Activated naive CD8-positive, alpha-beta T cell treated with anti-CD3 and anti-CD28 coated beads, Interleukin-2, amount 10 ng/mL, durations not matched to agents 7 days and 5 days (primary cell): ENCODE results near the gene ERP44. TPM values are rescaled to one million over a fixed set of nuclear protein-coding genes. Genes with fewer than 3 reads are reported as not detected.
"Not testable (repeated sequence)": the region's sequence is repeated elsewhere in the genome, so short reads cannot be mapped to it uniquely, and the experiment has no call there.

Experiments
- ATAC-seq: fragments of 150-1000 bp; cut with Tn5 transposase; one replicate; pipeline ENCODE4 v1.10.0; 2021; ENCODE audit warnings: low read depth, moderate library complexity
- POLR2A ChIA-PET: fragments of 350-600 bp; sonication (Branson Sonifier 250); formaldehyde crosslinking; loops from one replicate; lab custom pipeline; 2021; ENCODE audit warnings: antibody characterized with exemption; lab: Charles Lee
- DNase-seq: peaks from one replicate; pipeline ENCODE4 v3.0.0; 2021
- H3K27ac Mint-ChIP-seq: one replicate; pipeline ENCODE4 v1.8.0; 2022; ENCODE audit warnings: mild to moderate bottlenecking, mixed read lengths
- H3K27me3 Mint-ChIP-seq: one replicate; pipeline ENCODE4 v1.8.0; 2022; ENCODE audit warnings: mild to moderate bottlenecking, moderate library complexity, mixed read lengths
- H3K36me3 Mint-ChIP-seq: one replicate; pipeline ENCODE4 v1.8.0; 2021; ENCODE audit warnings: mild to moderate bottlenecking, mixed read lengths
- H3K4me1 Mint-ChIP-seq: one replicate; pipeline ENCODE4 v1.8.0; 2021; ENCODE audit warnings: mixed read lengths
- H3K4me3 Mint-ChIP-seq: one replicate; pipeline ENCODE4 v1.8.0; 2022; ENCODE audit warnings: mild to moderate bottlenecking, moderate library complexity, mixed read lengths
- H3K9me3 Mint-ChIP-seq: one replicate; pipeline ENCODE4 v1.8.0; 2021; ENCODE audit warnings: mixed read lengths
- total RNA-seq, 2 experiments: library from RNA; stranded (reverse); gene quantifications; one replicate each; pipeline ENCODE4 v1.2.3, GENCODE V29; 2021

The ERP44 gene
- total RNA-seq, 2 experiments from 2014 or later, result 14.4 to 15.2 TPM

DNA sequence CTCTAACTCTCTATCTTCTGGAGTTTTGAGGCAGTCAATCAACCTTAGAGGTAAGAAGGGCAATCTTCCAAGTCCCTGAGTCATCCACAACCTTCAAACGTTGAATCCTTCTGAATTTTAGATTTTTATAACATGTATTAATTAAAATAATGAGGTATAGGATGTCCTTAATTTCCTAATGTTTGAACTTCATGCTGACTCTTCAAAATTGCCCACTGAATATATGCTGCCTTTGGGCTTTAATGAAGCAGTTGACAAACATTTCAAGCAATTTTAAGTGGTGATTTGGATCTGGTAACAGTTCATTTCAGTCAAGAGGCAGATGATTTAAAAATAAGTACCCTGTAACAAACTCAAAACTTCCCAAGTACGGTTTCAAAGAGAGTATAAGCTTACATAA lies 26.0 kb downstream of the ERP44 start:
- DNase-seq (no peak), ATAC-seq (no peak)
- Mint-ChIP-seq H3K4me3 (no peak overlapping the region), H3K4me1 (peaks cover 2% of the 10 kb centered on the region), H3K36me3 (peaks cover 22% of the 10 kb centered on the region), H3K9me3 (no peaks in the 10 kb centered on the region), H3K27ac (no peak overlapping the region), H3K27me3 (no peaks in the 10 kb centered on the region)
- POLR2A ChIA-PET, result no interaction called here

DNA sequence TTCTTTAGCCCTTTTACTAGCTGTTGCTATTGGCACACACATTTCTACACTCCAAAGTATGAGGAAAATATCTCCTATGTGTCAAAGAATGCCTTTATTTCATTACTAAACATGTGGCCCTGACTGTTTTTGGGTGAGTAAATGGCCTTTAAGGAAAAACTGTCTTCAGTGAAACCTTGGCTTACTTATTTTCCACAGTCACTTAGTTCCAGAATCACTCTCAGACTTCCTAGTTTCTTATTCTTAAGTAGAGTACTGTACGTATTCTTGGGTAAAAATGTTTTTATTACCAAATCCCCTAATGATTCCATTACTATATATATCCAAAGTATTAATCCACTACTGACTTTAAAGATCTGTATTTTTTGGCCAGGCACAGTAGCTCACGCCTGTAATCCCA lies 27.5 kb downstream of the ERP44 start:
- no peak overlapping the region for H3K4me3 Mint-ChIP-seq
- no peak for DNase-seq
- no peaks in the 10 kb centered on the region for H3K9me3 Mint-ChIP-seq
- H3K36me3 Mint-ChIP-seq, result peaks cover 19% of the 10 kb centered on the region
- no peak overlapping the region for H3K27ac Mint-ChIP-seq
- POLR2A ChIA-PET, result no interaction called here
- no peak for ATAC-seq
- peaks cover 10% of the 10 kb centered on the region for H3K4me1 Mint-ChIP-seq
- H3K27me3 Mint-ChIP-seq, result no peaks in the 10 kb centered on the region

DNA sequence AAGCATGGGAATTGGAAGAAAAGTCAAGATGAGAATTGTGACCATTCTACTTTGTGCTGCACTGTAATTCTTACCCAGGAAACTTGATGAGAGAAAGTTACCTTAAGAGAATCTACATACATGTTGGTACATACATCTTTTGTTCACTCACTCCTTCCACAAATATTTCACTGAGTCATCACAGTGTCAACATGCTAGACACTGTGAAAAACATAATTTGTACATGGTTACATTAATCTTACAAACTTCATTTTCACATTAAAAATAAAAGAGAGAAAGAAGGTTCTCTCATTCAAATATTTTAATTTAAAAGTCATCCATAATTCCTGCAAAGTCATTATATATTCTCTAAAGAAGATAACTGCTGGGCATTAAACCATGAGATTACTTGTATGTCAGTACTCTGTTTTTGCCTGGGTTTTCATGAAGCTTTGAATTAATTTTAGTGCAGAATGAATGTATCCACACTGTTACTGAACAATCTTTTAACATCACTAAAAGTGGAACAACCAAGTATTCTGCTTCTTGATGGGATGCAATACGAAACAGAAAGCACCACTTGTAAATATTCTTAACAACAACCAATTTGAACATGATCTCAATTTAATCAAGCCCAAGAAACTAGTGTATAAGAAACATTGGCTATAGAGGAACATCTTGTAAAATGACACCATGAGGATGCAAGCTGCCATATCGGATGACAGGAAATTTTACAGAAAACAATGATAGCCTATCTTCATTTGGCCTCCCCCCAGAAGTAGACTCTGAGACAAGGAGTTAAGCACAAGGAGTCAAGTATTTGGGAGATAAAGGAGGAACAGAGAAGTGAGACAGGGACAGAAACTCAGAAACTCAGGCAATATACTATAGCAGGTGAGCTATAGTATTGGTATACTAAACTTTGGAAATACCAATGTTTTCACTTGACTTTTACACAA lies 28.4 kb downstream of the ERP44 start:
- Mint-ChIP-seq H3K4me1 (peaks cover 10% of the 10 kb centered on the region), H3K27ac (no peak overlapping the region), H3K4me3 (no peak overlapping the region), H3K36me3 (peaks cover 18% of the 10 kb centered on the region), H3K27me3 (no peaks in the 10 kb centered on the region), H3K9me3 (no peaks in the 10 kb centered on the region)
- no peak for DNase-seq
- ATAC-seq, result no peak
- POLR2A ChIA-PET, result no interaction called here

DNA sequence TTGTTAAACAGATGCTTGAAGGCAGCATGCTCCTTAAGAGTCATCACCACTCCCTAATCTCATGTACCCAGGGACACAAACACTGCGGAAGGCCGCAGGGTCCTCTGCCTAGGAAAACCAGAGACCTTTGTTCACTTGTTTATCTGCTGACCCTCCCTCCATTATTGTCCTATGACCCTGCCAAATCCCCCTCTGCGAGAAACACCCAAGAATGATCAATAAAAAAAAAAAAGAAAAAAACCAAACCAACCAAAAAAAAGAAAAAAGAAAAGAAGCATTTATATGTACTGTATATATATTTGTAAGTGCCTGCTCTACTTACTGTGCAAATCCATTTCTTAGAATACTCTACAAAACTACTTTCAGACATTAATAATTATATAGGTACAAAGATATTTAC lies 29.7 kb downstream of the ERP44 start:
- POLR2A ChIA-PET, H3K27ac Mint-ChIP-seq, H3K4me1 Mint-ChIP-seq, H3K4me3 Mint-ChIP-seq, DNase-seq, H3K9me3 Mint-ChIP-seq, ATAC-seq, H3K27me3 Mint-ChIP-seq: not testable (repeated sequence)
- peaks cover 14% of the 10 kb centered on the region for H3K36me3 Mint-ChIP-seq

DNA sequence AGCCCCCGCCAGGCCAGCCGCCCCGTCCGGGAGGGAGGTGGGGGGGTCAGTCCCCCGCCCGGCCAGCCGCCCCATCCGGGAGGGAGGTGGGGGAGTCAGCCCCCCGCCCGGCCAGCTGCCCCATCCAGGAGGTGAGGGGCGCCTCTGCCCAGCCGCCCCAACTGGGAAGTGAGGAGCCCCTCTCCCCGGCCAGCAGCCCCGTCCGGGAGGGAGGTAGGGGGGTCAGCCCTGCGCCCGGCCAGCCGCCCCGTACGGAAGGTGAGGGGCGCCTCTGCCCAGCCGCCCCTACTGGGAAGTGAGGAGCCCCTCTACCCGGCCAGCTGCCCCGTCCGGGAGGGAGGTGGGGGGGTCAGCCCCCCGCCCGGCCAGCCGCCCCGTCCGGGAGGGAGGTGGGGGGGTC lies 30.8 kb downstream of the ERP44 start:
- POLR2A ChIA-PET, H3K27me3 Mint-ChIP-seq, ATAC-seq, DNase-seq, H3K4me3 Mint-ChIP-seq, H3K27ac Mint-ChIP-seq, H3K9me3 Mint-ChIP-seq: not testable (repeated sequence)
- peaks cover 12% of the 10 kb centered on the region for H3K4me1 Mint-ChIP-seq
- peaks cover 11% of the 10 kb centered on the region for H3K36me3 Mint-ChIP-seq

DNA sequence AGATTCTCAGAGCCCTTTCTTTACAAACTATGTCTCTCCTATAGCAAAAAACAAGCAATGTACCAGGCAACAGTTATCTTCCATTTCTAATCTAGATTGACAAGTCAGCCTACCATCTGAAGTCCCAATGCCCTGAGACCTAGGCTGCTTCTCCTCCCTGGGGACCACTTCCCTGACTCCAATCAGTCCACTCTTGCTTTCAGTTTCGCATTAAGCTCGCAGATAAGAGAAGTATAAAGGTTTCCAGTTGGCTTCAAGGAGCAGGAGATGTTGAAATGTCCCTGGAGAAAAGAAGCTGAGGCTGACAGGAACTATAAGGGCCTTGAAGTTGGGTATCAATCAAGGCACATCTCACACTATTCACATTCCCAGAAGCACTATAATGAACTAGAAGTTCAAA lies 32.3 kb downstream of the ERP44 start:
- Mint-ChIP-seq H3K27ac (no peak overlapping the region), H3K36me3 (peaks cover 8% of the 10 kb centered on the region)

DNA sequence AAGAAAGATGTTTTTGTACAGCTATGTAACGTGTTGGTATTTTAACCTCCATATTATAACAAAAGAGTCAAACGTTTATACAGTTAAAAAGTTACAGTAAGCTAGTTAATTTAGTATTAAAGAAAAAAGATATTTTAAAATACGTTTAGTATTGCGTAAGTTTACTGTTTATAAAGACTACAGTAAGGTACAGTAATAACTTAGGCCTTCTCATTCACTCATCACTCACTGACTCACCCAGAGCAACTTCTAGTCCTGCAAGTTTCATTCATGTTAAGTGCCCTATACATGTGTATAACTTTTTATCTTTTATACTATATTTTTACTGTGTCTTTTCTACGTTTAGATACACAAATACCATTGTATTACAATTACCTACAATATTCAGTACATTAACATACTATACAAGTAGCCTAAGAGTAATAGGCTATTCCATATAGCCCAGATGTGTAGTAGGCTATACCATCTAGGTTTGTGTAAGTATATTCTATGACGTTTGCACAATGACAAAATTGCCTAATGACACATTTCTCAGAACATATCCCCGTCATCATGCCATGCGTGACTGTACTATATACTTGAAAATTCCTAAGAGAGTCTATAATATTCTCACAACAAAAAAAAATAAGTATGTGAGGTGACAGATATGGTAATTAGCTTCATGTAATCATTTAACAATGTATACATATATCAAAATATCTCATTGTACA lies 33.8 kb downstream of the ERP44 start:
- H3K27ac Mint-ChIP-seq, result no peak overlapping the region
- ATAC-seq (no peak), DNase-seq (no peak)
- H3K27me3 Mint-ChIP-seq, result no peaks in the 10 kb centered on the region
- H3K4me3 Mint-ChIP-seq, result no peak overlapping the region
- H3K36me3 Mint-ChIP-seq, result peaks cover 8% of the 10 kb centered on the region
- POLR2A ChIA-PET, result no interaction called here
- no peaks in the 10 kb centered on the region for H3K9me3 Mint-ChIP-seq
- H3K4me1 Mint-ChIP-seq, result peaks cover 9% of the 10 kb centered on the region

More for the DNA sequence above, 32.3 kb downstream of the ERP44 start:
- POLR2A ChIA-PET, result interaction anchor here (0.6 kb wide), 1 partner anchor 137 kb away, joined by 4 read pairs; no protein-coding TSS in a partner anchor
- no peak overlapping the region for H3K4me3 Mint-ChIP-seq
- ATAC-seq (no peak), DNase-seq (no peak)
- H3K27me3 Mint-ChIP-seq, result no peaks in the 10 kb centered on the region
- H3K9me3 Mint-ChIP-seq, result no peaks in the 10 kb centered on the region
- H3K4me1 Mint-ChIP-seq, result peaks cover 9% of the 10 kb centered on the region

DNA sequence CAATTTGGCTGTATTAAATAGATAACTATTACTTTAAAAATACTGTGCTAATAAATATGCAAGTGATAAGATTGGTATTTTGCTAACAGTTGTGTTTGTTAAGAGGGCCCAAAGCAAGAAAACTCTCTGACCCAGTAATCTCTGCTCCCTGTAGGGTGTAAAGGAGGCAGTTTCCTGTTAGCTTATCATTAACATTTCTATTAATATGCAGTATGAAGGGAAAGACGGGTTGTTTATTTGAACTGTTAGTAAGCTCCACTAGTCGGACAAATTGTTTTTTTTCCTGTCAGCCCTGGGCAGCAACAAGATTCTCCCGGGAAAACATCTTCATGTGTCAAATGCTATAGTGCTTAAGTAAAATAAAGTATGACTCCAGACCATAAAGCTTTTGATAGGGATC lies 35.6 kb downstream of the ERP44 start:
- Mint-ChIP-seq H3K36me3 (peaks cover 15% of the 10 kb centered on the region), H3K9me3 (no peaks in the 10 kb centered on the region), H3K4me1 (peaks cover 11% of the 10 kb centered on the region), H3K4me3 (no peak overlapping the region), H3K27ac (no peak overlapping the region), H3K27me3 (no peaks in the 10 kb centered on the region)
- DNase-seq, result no peak
- no peak for ATAC-seq
- POLR2A ChIA-PET, result no interaction called here

DNA sequence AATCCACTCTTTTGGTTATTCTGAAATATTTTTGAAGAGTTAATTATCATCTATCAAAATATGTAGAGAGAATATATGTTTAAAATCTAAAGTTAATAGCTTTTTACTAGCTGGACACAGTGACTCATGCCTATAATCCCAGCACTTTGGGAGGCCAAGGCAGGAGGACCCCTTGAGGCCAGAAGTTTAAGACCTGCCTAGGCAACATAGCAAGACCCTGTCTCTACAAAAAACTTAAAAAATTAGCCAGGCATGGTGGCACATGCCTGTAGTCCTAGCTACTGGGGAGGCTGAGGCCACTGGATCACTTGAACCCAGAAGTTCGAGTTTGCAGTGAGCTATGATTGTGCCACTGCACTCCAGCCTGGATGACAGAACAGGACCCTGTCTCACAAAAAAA lies 36.1 kb downstream of the ERP44 start:
- H3K4me3 Mint-ChIP-seq, H3K27me3 Mint-ChIP-seq, ATAC-seq, H3K9me3 Mint-ChIP-seq, DNase-seq, H3K27ac Mint-ChIP-seq, POLR2A ChIA-PET: not testable (repeated sequence)
- peaks cover 15% of the 10 kb centered on the region for H3K36me3 Mint-ChIP-seq
- H3K4me1 Mint-ChIP-seq, result peaks cover 11% of the 10 kb centered on the region

DNA sequence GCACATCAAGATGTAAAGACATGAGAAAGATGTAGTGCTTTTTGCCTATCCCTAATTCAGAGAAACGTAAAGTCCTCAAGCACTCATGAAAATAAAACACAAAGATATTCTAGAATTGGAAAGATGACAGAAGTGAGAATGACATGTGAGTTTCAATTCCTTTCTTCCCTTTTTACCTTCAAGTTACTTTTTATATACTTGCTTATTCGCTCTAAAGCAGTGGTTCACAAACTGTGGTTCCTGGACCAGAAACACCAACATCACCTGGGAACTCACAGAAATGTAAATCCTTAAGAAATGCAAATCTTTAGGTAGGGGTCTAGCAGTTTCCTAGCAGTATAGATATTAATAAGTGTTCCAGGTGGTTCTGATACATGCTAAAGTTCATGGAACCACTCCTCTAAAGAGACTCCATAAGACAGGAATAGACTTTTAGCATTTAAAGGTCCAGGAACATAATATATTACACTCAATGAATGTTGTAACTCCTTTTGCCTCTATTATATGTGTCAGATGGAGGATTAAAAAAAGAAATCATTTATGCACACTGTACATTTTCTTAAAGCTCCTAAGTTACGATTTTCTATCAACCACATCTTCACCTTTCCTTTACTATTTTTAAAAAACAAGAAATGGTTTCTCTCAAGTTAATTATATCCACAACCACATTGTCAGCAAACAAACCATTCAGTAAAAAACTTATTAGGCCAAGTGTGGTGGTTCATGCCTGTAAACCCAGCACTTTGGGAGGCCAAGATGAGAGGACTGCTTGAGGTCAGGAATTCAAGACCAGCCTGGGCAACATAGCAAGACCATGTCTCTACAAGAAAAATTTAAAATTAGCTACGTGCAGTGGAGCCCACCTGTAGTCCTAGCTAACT lies 39.9 kb downstream of the ERP44 start:
- Mint-ChIP-seq H3K36me3 (peaks cover 12% of the 10 kb centered on the region), H3K27me3 (no peaks in the 10 kb centered on the region), H3K4me3 (no peak overlapping the region), H3K4me1 (peaks cover 3% of the 10 kb centered on the region), H3K27ac (no peak overlapping the region), H3K9me3 (no peaks in the 10 kb centered on the region)
- POLR2A ChIA-PET, result interaction anchor here (0.6 kb wide), 1 partner anchor 36 kb away, joined by 6 read pairs; no protein-coding TSS in a partner anchor
- ATAC-seq (no peak), DNase-seq (no peak)

DNA sequence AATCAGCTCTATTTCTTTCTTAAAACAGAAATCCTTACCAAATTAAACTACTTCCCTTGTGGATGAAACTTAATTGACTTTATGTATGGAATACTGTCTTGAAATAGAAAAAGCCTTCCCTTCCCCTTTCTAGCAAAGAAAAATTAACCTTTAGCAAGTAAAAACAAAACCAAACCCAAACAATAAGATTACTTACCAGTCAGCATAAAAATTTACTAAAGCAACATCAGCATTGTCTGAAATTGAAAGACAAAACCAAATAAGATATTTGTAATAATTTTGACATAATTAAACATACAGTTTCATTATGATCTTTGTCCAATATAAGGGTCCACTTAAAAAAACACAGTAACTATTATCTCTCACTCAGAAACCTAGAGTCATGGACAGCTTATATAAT lies 41.2 kb downstream of the ERP44 start:
- no peak for ATAC-seq
- no peak for DNase-seq
- H3K27me3 Mint-ChIP-seq, result no peaks in the 10 kb centered on the region
- no peaks in the 10 kb centered on the region for H3K9me3 Mint-ChIP-seq
- peaks cover 1% of the 10 kb centered on the region for H3K4me1 Mint-ChIP-seq
- POLR2A ChIA-PET, result no interaction called here
- no peak overlapping the region for H3K4me3 Mint-ChIP-seq
- H3K27ac Mint-ChIP-seq, result no peak overlapping the region
- H3K36me3 Mint-ChIP-seq, result peaks cover 12% of the 10 kb centered on the region

DNA sequence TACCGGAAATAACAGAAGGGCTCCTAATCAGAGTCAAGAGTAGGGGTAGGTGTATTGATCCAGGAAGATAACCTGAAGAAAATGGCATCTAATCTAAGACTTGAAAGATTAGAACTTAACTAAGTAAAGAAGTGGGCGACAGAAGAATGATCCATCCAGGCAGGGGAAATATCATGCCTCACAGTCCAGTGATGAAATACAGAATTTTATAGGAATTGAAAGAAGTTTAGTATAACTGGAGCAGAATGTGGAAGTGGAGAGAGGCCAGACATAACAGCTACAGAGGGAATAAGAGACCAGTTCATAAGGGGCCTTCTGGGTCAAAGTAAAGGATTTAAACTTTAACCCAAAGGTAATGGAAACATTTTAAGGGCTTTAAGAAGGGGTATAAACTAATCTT lies 42.2 kb downstream of the ERP44 start:
- no peaks in the 10 kb centered on the region for H3K27me3 Mint-ChIP-seq
- no peak for DNase-seq
- H3K9me3 Mint-ChIP-seq, result no peaks in the 10 kb centered on the region
- POLR2A ChIA-PET, result no interaction called here
- H3K36me3 Mint-ChIP-seq, result peaks cover 12% of the 10 kb centered on the region
- no peak overlapping the region for H3K4me3 Mint-ChIP-seq
- no peak for ATAC-seq
- peaks cover 1% of the 10 kb centered on the region for H3K4me1 Mint-ChIP-seq
- H3K27ac Mint-ChIP-seq, result no peak overlapping the region

DNA sequence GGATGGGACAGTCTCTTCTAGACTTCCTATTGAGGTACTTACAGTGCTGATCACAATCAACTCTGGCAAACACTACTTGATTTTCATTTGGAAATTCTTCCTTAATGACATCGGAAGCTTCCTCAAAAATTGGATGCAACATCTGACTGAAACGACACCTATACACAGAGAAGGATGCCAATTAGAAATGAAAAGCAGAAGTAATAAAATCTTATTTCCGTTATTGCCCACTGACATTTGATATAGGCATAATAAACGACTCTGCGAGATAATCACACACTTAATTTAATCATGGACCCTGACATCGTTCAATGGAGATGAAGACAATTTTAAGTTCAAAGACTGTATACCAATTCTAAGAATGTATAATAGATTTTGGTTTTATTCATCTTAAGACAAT lies 46.4 kb downstream of the ERP44 start:
- H3K27ac Mint-ChIP-seq, result no peak overlapping the region
- POLR2A ChIA-PET, result no interaction called here

More for the DNA sequence above, 46.4 kb downstream of the ERP44 start:
- H3K9me3 Mint-ChIP-seq, result no peaks in the 10 kb centered on the region
- ATAC-seq (no peak), DNase-seq (no peak)
- no peaks in the 10 kb centered on the region for H3K4me1 Mint-ChIP-seq
- no peaks in the 10 kb centered on the region for H3K27me3 Mint-ChIP-seq
- H3K4me3 Mint-ChIP-seq, result no peak overlapping the region
- H3K36me3 Mint-ChIP-seq, result peaks cover 17% of the 10 kb centered on the region
